ENCODE results near the gene POU3F1. TPM values are rescaled to one million over a fixed set of nuclear protein-coding genes. Genes with fewer than 3 reads are reported as not detected.

Gene POU3F1
- total RNA-seq, 1 donor from 2014 or later: 2.8 TPM

GRCh38 chr1:38052750-38053415, 6.3 kb upstream of the POU3F1 start:
- Mint-ChIP-seq H3K4me3 (no peak overlapping the region), H3K27me3 (peaks cover 72% of the 10 kb centered on the region), H3K27ac (no peak overlapping the region), H3K36me3 (no peaks in the 10 kb centered on the region), H3K9me3 (no peaks in the 10 kb centered on the region), H3K4me1 (ENCODE audit: unreplicated experiment) (peaks cover 20% of the 10 kb centered on the region)
- no peak for DNase-seq (ENCODE audit: extremely low spot score, unreplicated experiment)
- TF ChIP-seq, protein P1, sequence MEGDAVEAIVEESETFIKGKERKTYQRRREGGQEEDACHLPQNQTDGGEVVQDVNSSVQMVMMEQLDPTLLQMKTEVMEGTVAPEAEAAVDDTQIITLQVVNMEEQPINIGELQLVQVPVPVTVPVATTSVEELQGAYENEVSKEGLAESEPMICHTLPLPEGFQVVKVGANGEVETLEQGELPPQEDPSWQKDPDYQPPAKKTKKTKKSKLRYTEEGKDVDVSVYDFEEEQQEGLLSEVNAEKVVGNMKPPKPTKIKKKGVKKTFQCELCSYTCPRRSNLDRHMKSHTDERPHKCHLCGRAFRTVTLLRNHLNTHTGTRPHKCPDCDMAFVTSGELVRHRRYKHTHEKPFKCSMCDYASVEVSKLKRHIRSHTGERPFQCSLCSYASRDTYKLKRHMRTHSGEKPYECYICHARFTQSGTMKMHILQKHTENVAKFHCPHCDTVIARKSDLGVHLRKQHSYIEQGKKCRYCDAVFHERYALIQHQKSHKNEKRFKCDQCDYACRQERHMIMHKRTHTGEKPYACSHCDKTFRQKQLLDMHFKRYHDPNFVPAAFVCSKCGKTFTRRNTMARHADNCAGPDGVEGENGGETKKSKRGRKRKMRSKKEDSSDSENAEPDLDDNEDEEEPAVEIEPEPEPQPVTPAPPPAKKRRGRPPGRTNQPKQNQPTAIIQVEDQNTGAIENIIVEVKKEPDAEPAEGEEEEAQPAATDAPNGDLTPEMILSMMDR (conservative IDR thresholded peaks at IDR 0.05): no peak

GRCh38 chr1:38051079-38051543, 4.5 kb upstream of the POU3F1 start:
- Mint-ChIP-seq H3K4me3 (no peak overlapping the region), H3K27me3 (peaks cover 75% of the 10 kb centered on the region), H3K4me1 (ENCODE audit: unreplicated experiment) (peaks cover 20% of the 10 kb centered on the region), H3K9me3 (no peaks in the 10 kb centered on the region), H3K27ac (no peak overlapping the region), H3K36me3 (no peaks in the 10 kb centered on the region)
- no peak for DNase-seq (ENCODE audit: extremely low spot score, unreplicated experiment)
- TF ChIP-seq, protein P1 (conservative IDR thresholded peaks at IDR 0.05): no peak

DNA sequence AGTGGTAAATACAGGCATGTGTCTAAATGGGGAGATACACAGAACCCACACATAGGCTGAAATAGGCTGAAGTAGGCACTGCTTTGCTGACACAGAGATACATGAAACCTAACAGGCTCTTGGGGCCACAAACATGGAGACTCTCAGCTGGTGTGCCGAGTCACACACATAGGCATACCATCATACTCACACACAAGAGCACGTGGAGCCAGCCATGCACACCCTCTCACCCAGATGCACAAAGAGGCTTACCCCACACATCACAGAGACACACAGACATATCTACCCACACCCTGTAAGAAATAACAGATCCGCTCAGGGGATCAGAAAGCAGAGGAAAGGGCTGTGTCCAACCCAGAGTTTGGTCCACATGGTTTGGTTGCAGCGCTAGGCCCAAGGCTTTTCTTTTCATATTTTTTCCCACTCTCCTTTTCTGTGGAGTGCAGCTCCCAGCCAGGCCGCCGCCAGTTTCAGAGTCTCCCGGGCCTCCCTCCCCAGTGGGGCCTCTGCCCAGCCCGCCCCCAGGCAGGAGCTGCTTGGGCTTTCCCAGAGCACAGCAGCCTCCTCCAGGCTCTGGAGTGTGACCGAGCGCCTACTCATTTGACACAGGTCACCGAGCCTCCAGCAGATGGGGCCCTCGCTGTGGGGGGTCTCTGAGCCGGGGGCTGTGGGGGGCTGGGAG, 3.9 kb upstream of the POU3F1 start:
- H3K9me3 Mint-ChIP-seq: no peaks in the 10 kb centered on the region
- no peak for DNase-seq (ENCODE audit: extremely low spot score, unreplicated experiment)
- H3K27ac Mint-ChIP-seq: no peak overlapping the region
- H3K36me3 Mint-ChIP-seq: no peaks in the 10 kb centered on the region
- TF ChIP-seq, protein P1 (conservative IDR thresholded peaks at IDR 0.05): no peak
- peak overlapping the region; percentile 34 for H3K4me3 Mint-ChIP-seq
- H3K4me1 Mint-ChIP-seq (ENCODE audit: unreplicated experiment): peaks cover 20% of the 10 kb centered on the region
- peaks cover 73% of the 10 kb centered on the region for H3K27me3 Mint-ChIP-seq

DNA sequence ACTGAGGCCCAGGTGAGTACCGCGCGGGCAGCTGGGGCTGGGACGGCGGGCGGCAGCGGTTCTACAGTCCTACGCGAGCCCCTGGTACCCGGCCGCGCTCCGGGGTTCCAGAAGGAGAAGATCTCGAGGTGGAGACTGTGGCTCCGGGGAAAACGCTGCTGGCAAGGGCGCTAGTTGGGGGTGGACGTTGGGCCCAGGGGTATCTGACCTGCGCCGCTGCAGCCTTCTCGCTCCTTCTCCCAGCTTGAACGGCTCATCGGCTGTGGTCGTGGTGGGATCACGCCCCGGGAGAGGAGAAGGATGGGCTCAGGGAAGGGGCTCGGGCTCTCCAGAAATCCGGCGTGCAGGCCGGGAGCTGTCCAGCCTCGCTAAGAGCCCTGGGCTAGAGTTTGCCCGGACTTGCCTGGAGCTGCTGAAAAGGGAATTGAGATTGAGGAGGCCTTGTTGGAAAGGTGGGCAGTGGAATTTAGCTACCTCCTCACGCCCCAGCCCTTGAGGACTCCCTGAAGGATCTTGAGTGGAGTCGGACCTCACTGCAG, 1.1 kb upstream of the POU3F1 start:
- Mint-ChIP-seq H3K9me3 (no peaks in the 10 kb centered on the region), H3K4me1 (ENCODE audit: unreplicated experiment) (peaks cover 19% of the 10 kb centered on the region), H3K36me3 (peaks cover 3% of the 10 kb centered on the region), H3K27me3 (peaks cover 74% of the 10 kb centered on the region), H3K4me3 (peak overlapping the region; percentile 86), H3K27ac (no peak overlapping the region)
- TF ChIP-seq, protein P1 (conservative IDR thresholded peaks at IDR 0.05): no peak
- DNase-seq (ENCODE audit: extremely low spot score, unreplicated experiment): no peak

DNA sequence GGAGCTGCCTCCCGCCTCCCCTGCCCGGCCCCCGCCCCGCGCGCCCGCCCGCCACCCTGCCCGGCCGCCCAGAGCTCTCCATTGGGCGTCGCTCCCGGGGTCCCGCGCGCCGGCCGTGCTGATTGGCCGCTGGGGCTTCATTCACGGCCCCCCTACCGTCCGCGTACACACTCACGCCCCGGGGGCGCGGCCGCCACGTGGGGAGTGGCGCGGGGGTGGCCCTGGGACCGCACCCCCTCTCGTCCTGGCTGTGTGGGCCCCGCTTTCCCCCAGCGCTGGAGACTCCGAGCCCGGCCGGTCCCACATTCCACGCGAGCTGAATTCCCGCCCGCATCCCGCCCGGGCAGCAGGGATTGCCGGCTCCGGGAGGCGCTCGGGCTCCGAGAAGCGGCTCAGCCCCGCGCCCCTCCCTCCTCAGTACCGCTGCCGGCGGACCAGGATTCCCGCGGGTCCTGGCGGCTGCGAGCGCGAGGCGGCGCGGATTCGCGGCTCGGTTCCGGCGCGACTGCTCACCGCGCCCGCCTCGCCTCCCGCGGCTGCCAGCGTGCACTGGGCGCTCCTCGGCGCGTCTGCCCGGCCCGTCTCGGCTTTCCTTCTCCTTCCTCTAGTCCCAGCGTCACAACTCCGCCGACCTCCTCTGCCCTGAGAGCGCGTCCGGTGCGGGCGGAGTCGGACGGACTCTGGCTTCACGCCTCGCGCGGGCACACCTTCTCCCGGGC, 450 bp upstream of the POU3F1 start:
- TF ChIP-seq, protein P1 (conservative IDR thresholded peaks at IDR 0.05): no peak
- H3K9me3 Mint-ChIP-seq: no peaks in the 10 kb centered on the region
- peak overlapping the region; percentile 86 for H3K4me3 Mint-ChIP-seq
- DNase-seq (ENCODE audit: extremely low spot score, unreplicated experiment): peak; percentile 83
- H3K27me3 Mint-ChIP-seq: peaks cover 74% of the 10 kb centered on the region
- H3K27ac Mint-ChIP-seq: no peak overlapping the region
- peaks cover 15% of the 10 kb centered on the region for H3K4me1 Mint-ChIP-seq (ENCODE audit: unreplicated experiment)
- H3K36me3 Mint-ChIP-seq: peaks cover 3% of the 10 kb centered on the region

Data from type B pancreatic cell (in vitro differentiated cells).